ENCODE data around the gene GPR65.

- TF ChIP-seq CTCF (conservative IDR thresholded peaks at IDR 0.05; ENCODE audit: low read depth, low read length) (no peak), EZH2 (IDR thresholded peaks at IDR 0.05; ENCODE audit: borderline replicate concordance, low read depth, low read length, poor library complexity, severe bottlenecking) (no peak)
Measured at GRCh38 chr14:88017535-88017934, 12.6 kb downstream of the GPR65 start.

Measured in A673 (cell line).